COR-L47 (cell line): ENCODE results near the gene SLC35E2B.
A peak's percentile ranks its signal among the peaks of the same experiment; 100 is the strongest.
"Not testable (repeated sequence)": the region's sequence is repeated elsewhere in the genome, so short reads cannot be mapped to it uniquely, and the experiment has no call there.

Experiments used
- DNase-seq: peaks from one replicate; lab custom pipeline; 2025; lab: John Stamatoyannopoulos, UW

Gene SLC35E2B

DNA sequence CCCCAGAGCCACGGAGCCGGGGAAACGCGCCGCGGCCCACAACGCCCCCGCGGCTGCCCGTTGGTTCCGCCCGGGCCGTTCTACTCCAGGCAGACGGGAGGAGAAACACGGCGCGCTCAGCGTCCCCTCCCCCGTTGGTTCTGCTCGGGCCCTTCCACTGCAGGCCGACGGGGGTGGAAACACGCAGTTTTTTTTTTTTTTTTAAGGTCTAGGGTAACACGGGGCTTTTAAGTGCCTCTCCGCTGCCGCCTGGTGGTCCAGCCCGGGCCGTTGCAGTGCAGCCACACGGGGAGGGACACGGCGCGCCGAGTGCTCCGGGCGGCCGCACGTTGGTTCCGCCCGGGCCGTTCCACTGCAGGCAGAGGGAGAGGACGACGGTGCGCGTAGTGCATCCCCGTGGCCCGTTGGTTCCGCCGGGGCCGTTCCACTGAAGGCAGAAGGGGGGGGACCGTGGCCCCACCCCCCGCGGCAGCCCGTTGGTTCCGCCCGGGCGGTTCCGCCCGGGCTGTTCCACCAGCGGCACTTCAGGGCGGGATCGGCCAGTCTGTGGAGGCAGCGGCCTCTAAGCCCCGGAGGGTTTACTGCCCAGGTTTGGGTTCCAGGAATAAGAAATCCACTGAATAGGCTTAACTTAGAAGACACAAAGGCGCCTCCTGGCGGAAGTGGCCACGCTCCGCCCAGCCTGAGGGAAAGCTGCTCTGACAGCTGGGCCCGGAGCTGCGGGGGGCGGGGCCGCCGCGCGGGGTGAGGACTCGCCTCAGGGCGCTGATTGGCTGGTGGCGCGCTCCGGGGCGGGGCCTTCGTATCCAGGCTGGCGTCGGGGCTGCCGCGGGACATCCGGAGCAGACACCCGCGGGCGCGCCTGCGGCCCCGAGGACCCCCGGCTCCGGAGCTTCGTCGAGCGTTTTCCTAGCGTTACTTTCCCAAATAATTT, at the start of gene SLC35E2B:
TSS of gene SLC35E2B (minus strand) at position 82 of the 934 bp plus-strand sequence. CDS start 16,096 bp downstream, outside the sequence.
- DNase-seq: peak; percentile 75

- DNase-seq: not testable (repeated sequence)
Observed at GRCh38 chr1:1741013-1741412, 48.4 kb upstream of the SLC35E2B start.

DNA sequence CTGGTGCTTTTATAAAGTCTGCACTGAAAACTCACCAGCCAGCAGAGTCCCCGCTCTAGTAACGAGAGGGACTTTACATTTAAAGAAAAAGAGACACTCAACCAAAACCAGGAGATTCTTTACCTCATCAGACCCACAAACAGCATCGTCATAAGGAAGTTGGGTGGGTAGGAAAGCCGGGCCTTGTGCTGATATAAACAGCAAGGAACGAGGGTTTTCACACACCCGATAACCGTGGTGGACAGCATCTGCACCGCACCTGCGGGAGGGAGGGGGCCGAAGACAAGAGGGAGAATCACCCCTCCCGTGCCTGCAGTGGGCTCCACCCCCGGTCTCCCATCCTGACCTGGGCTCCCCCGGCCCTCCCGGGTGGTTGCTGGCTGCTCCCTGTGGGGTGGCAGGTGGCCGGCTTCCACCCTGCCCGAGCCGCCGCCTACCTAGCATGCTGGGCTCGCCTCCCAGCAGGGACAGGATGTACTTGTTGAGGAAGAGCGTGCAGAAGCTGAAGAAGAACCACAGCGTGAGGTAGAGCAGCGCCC, 46.3 kb upstream of the SLC35E2B start:
- not testable (repeated sequence) for DNase-seq

DNA sequence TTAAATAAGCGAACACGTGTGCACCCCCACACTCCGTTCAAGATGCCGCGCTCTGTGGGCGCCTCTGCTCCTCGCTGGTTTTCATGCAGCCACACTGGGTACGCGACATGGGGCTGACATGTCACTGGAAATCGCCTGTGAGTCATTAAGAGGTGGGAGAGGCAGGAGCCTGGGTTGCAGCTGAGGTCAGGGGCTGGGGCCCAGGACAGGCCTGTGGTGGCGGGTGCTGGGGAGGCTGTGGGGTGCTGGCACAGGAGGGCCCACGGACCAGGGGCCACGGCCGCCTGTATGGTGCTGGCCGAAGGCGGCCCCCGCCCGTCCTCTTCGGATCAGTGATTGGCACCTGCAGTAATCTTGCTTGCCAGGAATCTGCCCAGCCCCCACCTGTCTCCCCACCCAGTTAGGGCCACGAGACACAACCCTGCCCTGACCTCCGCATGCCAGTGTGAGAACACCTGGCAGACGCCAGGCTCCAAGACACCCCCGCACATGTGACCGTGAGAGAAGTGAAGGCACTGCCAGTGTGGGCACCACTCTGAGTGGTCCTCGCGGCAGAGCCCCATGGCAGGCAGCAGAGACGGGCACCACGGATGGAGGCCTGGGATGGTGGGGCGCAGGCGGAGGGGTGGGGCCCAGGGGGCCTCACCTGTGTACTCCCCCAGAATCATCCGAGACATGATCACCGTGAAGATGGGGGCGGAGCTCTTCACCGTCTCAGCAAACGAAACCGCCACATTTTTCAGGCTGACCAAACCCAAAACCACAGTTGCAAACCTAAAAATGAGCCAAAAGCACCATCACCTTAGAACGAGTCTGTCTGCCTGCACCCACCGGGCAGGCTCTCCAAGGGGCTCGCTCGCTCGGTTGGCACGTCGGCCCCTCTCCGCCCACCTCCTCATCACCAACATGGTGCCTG, 45.3 kb upstream of the SLC35E2B start:
- DNase-seq: not testable (repeated sequence)

DNA sequence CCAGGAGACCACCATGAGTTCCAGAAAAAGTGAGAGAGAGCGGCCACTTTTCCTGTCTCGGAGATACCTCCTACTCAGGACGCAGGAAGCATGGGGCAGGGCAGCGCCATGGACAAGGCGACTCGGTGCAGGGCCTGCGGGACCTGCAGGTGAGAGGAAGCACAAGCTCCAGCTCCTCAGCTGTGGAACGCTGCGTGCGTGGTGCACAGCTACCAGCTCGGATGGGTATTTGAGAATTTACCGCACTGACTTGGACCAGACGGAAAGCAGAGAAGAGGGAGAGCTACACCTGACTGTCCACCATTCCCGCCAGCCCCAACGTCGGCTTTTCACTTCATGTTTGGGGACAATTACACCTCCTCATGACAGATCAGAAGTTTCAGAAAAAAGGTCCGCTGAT, 39.8 kb upstream of the SLC35E2B start:
- no peak for DNase-seq

DNA sequence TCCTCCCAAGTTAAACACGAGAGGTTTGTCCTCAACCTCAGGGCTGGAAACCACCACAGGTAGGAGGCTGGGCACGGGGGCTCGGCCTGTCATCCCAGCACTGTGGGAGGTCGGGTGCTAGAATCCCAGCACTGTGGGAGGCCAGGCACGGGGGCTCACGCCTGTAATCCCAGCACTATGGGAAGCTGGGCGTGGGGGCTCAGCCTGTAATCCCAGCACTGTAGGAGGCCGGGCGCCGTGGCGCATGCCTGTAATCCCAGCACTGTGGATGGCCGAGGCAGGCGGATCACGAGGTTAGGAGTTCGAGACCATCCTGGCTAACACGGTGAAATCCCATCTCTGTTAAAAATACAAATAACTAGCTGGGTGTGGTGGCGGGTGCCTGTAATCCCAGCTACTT, 38.3 kb upstream of the SLC35E2B start:
- no peak for DNase-seq

GRCh38 chr1:1730230-1730629, 37.6 kb upstream of the SLC35E2B start:
- DNase-seq: not testable (repeated sequence)

DNA sequence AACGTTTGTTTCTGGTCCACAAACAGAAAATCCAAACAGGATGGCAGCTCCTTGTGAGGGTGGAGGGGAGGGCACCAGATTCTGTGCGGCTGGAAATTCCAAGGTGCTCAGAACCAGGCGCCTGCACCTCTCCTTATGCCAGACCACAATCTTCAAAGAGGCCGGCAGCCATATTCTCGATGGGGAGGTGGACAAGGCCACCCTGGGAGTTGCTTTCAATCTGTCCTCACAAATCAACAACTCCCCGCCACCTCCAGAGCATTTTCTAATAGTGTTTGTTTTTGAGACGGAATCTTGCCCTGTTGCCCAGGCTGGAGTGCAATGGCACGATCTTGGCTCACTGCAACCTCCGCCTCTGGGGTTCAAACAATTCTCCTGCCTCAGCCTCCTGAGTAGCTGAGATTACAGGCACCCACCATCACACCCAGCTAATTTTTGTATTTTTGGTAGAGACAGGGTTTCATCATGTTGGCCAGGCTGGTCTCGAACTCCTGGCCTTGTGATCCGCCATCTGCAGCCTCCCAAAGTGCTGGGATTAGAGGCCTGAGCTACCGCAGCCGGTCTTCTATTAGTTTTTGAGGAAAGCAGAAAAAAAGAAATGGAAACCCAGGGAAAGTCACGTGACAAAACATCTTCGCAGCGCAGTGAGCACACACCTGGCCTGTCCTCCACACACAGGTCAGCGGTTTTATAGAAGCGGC, 36.7 kb upstream of the SLC35E2B start:
- not testable (repeated sequence) for DNase-seq

DNA sequence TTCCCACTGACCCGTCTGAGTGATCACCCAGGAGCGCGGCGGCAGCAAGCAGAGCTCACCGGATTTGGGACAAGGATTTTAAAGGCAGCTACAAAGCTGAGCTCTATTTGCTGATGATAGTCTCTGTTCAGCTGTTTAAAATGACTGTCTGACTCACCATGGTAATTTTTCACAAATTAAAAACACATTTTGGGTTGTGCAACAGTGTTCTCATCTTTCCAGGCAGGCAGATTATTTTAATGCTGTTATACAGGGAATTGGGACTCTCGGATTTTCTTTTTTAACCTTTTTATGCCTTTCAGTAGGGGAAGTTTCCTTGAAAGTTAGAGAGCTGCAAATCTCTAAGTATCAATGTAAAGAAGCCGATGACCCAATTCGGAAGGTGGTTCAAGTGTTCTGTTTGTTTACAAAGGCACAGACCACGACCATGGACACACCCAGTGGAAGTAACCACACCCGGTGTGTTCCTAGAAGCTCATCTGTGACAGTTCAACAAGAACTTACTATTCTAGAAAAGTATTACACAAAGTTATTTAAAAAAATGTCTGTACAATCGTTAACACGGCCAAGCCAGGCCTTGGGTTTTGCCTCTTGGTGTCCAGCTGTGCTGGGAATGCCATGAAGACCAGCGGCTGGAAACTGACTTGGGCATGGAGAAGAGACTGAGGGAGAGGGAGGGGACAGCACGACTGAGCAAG, 35.9 kb upstream of the SLC35E2B start:
- DNase-seq: not testable (repeated sequence)

- DNase-seq: not testable (repeated sequence)
Observed at GRCh38 chr1:1727131-1727651, 34.6 kb upstream of the SLC35E2B start.

GRCh38 chr1:1726088-1726487, 33.5 kb upstream of the SLC35E2B start:
- not testable (repeated sequence) for DNase-seq

GRCh38 chr1:1724035-1724864, 31.7 kb upstream of the SLC35E2B start, which contains the start of gene CDK11A:
Gene CDK11A, minus strand, starts transcription at chr1:1724357. Its CDS starts 1,539 bp downstream, at chr1:1722818.
- DNase-seq: peak; percentile 99

DNA sequence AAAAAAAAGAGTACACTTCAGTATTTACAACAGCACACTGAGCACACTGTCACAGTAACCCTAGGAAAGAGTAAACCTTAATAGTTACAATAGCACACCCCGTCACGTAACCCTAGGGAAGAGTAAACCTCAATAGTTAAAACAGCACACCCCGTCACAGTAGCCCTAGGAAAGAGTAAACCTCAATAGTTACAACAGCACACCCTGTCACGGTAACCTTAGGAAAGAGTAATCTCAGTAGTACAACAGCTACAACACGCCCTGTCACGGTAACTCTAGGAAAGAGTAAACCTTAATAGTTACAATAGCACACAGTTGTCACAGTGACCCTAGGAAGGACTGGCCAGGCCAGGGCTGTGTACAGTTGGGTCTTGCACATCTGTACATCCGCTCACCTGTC, 28.6 kb upstream of the SLC35E2B start:
- DNase-seq: no peak

DNA sequence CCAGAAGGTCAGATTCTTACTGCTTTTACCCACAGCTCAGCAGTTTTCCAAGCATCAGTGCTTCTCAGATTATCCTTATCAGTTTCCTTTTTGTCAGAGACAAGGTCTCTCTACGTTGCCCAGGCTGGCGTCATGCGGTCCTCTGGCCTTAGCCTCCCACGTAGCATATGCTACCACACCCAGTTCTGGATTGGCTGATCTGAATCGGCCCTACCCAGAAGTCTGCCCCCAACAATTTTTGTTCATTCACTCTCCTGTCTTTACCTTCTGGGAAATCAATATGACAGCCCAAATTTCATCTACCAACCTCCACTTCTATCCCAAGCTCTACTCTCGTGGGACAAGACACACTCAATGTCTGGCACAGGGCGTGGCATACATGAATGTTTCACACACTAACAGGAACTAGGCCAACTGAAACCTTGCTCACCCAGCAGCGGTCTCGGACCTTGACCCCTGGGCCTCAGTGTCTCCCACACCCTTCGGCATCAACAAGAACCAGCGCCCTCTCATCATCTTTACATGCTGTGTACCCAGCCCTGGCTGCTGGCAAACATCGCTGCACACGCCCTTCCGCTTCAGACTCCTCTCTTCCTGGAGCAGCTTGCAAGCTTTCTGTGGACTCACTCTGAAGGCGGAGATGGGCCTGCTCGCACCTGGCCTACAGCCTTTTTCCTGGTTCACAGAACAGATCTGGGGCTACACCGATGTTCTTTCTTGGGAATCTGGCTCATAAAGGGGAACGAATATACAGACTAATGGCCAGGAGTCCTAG, 22.7 kb upstream of the SLC35E2B start:
- DNase-seq: not testable (repeated sequence)

DNA sequence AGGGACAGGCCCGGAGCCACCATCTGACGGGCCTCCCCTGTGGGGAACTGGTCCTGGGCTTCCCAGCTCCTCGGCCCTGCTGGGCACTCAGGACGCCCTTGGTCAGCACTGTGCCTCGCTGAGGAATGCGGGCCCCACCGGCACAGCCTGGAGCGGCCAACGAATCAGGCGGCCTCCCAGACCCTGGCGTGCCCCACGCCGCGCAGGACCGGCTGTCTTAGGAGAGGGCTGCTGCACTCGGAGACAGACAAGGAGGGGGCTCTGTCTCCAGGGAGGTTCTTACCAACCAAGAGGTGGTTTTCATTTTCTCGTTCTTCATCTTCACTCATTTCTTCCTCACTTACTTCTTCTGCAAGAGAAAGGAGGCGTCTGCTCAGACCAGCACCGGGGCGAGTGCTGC, 15.3 kb upstream of the SLC35E2B start:
- DNase-seq: not testable (repeated sequence)

- DNase-seq: not testable (repeated sequence)
Observed at GRCh38 chr1:1707241-1707640, 14.6 kb upstream of the SLC35E2B start.

- not testable (repeated sequence) for DNase-seq
Observed at GRCh38 chr1:1705623-1706022, 13.0 kb upstream of the SLC35E2B start.

GRCh38 chr1:1704284-1704957, 11.8 kb upstream of the SLC35E2B start:
- DNase-seq: not testable (repeated sequence)
